H1 (cell line): ENCODE measurements around the gene ANKRD13C. TPM values are rescaled to one million over a fixed set of nuclear protein-coding genes. Genes with fewer than 3 reads are reported as not detected.

Experiments used
- CTCF ChIA-PET: fragments of 300-600 bp; sonication (Branson Sonifier 250); formaldehyde crosslinking; loops from one replicate; lab custom pipeline; 2021; ENCODE audit not compliant: partially characterized antibody; lab: Charles Lee
- POLR2A ChIA-PET: fragments of 300-600 bp; sonication (Branson Sonifier 250); formaldehyde crosslinking; loops from one replicate; lab custom pipeline; 2021; ENCODE audit warnings: inconsistent platforms; ENCODE audit not compliant: partially characterized antibody; lab: Charles Lee
- DNase-seq, 2 experiments: peaks; one replicate each; pipeline versions ENCODE4 v3.0.0 to v3.0.0-alpha.2; 2010 to 2022; ENCODE audit warnings: low spot score in 2 of 2, low read depth in 1 of 2, mixed read lengths in 1 of 2
- FAIRE-seq: peaks from 2 replicates; lab custom pipeline; 2011; peaks lifted over from hg19 to GRCh38; lab: Jason Lieb, UNC
- H2AFZ ChIP-seq: 2 replicates; pipeline ENCODE4 v1.8.1; 2012; ENCODE audit warnings: low read length, inconsistent platforms
- H2AK5ac ChIP-seq: 2 replicates; pipeline ENCODE4 v1.6.1; 2013; ENCODE audit warnings: low read depth, low read length
- H2BK120ac ChIP-seq: replicated peaks from 2 replicates; pipeline ENCODE3; 2013; ENCODE audit warnings: low read depth, low read length, inconsistent platforms
- H2BK12ac ChIP-seq: 2 replicates; pipeline ENCODE4 v1.6.1; 2013; ENCODE audit warnings: low read depth, low read length
- H2BK15ac ChIP-seq: 2 replicates; pipeline ENCODE4 v1.6.1; 2013; ENCODE audit warnings: low read length
- H2BK20ac ChIP-seq: 2 replicates; pipeline ENCODE4 v1.6.1; 2013; ENCODE audit warnings: low read length
- H2BK5ac ChIP-seq: 2 replicates; pipeline ENCODE4 v1.6.1; 2013; ENCODE audit warnings: low read depth, low read length
- H3K14ac ChIP-seq: 2 replicates; pipeline ENCODE4 v1.6.1; 2013; ENCODE audit warnings: inconsistent platforms; ENCODE audit not compliant: insufficient read length
- H3K18ac ChIP-seq: 2 replicates; pipeline ENCODE4 v1.6.1; 2013; ENCODE audit warnings: low read length; ENCODE audit errors: extremely low read depth
- H3K23ac ChIP-seq: 2 replicates; pipeline ENCODE4 v1.6.1; 2013; ENCODE audit warnings: inconsistent platforms; ENCODE audit not compliant: insufficient read length
- H3K23me2 ChIP-seq: 2 replicates; pipeline ENCODE4 v1.6.1; 2013; ENCODE audit warnings: low read depth, low read length
- H3K27ac ChIP-seq: 2 replicates; pipeline ENCODE4 v1.6.1; 2011; ENCODE audit warnings: low read depth, low read length, inconsistent platforms
- H3K27me3 ChIP-seq, 4 experiments: replicated peaks in 1 of 4; 1 replicate in 1 of 4; 2 replicates in 3 of 4; pipeline versions ENCODE4 v1.6.1 to v1.8.1; 2011 to 2013; ENCODE audit warnings: low read length in 3 of 4, mild to moderate bottlenecking in 3 of 4, inconsistent platforms in 2 of 4, mixed read lengths in 2 of 4, moderate library complexity in 1 of 4; ENCODE audit not compliant: control insufficient read depth in 3 of 4, insufficient read depth in 3 of 4; ENCODE audit errors: extremely low read depth in 1 of 4
- H3K36me3 ChIP-seq, 4 experiments: 2 replicates each; pipeline versions ENCODE4 v1.6.1 to v1.8.1; 2011 to 2013; ENCODE audit warnings: mild to moderate bottlenecking in 4 of 4, low read length in 3 of 4, moderate library complexity in 2 of 4, control low read depth in 1 of 4, inconsistent platforms in 1 of 4; ENCODE audit not compliant: insufficient read depth in 4 of 4, control insufficient read depth in 2 of 4
- H3K4ac ChIP-seq: replicated peaks from 2 replicates; pipeline ENCODE3; 2013; ENCODE audit warnings: low read length, low read depth, mixed read lengths, inconsistent platforms; ENCODE audit not compliant: insufficient read length
- H3K4me1 ChIP-seq, 4 experiments: replicated peaks in 1 of 4; 1 replicate in 1 of 4; 2 replicates in 3 of 4; pipeline versions ENCODE4 v1.6.1 to v1.8.1; 2011 to 2013; ENCODE audit warnings: low read length in 3 of 4, inconsistent platforms in 2 of 4, mixed read lengths in 1 of 4; ENCODE audit not compliant: insufficient read depth in 4 of 4, control insufficient read depth in 3 of 4
- H3K4me2 ChIP-seq, 2 experiments: 2 replicates each; pipeline versions ENCODE4 v1.6.1 to v1.8.1; 2011 to 2013; ENCODE audit warnings: low read depth in 2 of 2, low read length in 2 of 2, control low read depth in 1 of 2, inconsistent platforms in 1 of 2, mild to moderate bottlenecking in 1 of 2; ENCODE audit not compliant: insufficient read depth in 1 of 2
- H3K4me3 ChIP-seq, 4 experiments: fragments of 200-600, 300-600 bp in 1 of 4; sonication (generic), shearing (Covaris generic), sonication (Bioruptor Twin) in 1 of 4; 2 replicates each; pipeline versions ENCODE4 v1.5.1 to v1.8.1; 2011 to 2016; ENCODE audit warnings: low read length in 4 of 4, low read depth in 3 of 4, control low read depth in 2 of 4, inconsistent platforms in 2 of 4, mild to moderate bottlenecking in 2 of 4, mixed read lengths in 1 of 4, moderate library complexity in 1 of 4; ENCODE audit not compliant: insufficient read depth in 2 of 4; ENCODE audit errors: extremely low read depth in 1 of 4
- H3K56ac ChIP-seq: replicated peaks from 2 replicates; pipeline ENCODE3; 2013; ENCODE audit warnings: low read depth, mild to moderate bottlenecking, mixed read lengths, low read length, inconsistent platforms; ENCODE audit not compliant: insufficient read length
- H3K79me1 ChIP-seq: 2 replicates; pipeline ENCODE4 v1.6.1; 2013; ENCODE audit warnings: low read depth, low read length, control low read depth
- H3K79me2 ChIP-seq, 2 experiments: 2 replicates each; pipeline versions ENCODE4 v1.6.1 to v1.8.1; 2012 to 2013; ENCODE audit warnings: low read length in 2 of 2, mild to moderate bottlenecking in 2 of 2, inconsistent platforms in 1 of 2; ENCODE audit not compliant: insufficient read depth in 2 of 2, control insufficient read depth in 1 of 2
- H3K9ac ChIP-seq, 4 experiments: replicated peaks in 1 of 4; 1 replicate in 1 of 4; 2 replicates in 3 of 4; pipeline versions ENCODE4 v1.6.1 to v1.8.1; 2011 to 2013; ENCODE audit warnings: low read depth in 3 of 4, low read length in 3 of 4, control low read depth in 2 of 4, mild to moderate bottlenecking in 2 of 4, moderate library complexity in 2 of 4, inconsistent platforms in 1 of 4; ENCODE audit errors: extremely low read depth in 1 of 4
- H3K9me3 ChIP-seq, 2 experiments: 2 replicates each; pipeline versions ENCODE4 v1.6.1 to v1.8.1; 2012 to 2013; ENCODE audit warnings: mild to moderate bottlenecking in 2 of 2, moderate library complexity in 2 of 2, control low read depth in 1 of 2, inconsistent platforms in 1 of 2, low read depth in 1 of 2, low read length in 1 of 2, mixed read lengths in 1 of 2; ENCODE audit not compliant: insufficient read depth in 2 of 2
- H4K20me1 ChIP-seq, 2 experiments: replicated peaks in 1 of 2; 2 replicates each; pipeline versions ENCODE3 to v1.8.1; 2011 to 2013; ENCODE audit warnings: inconsistent platforms in 2 of 2, low read length in 2 of 2, mild to moderate bottlenecking in 1 of 2; ENCODE audit not compliant: insufficient read depth in 2 of 2, control insufficient read depth in 1 of 2
- H4K5ac ChIP-seq: 2 replicates; pipeline ENCODE4 v1.6.1; 2013; ENCODE audit warnings: low read length, low read depth, mixed read lengths, inconsistent platforms; ENCODE audit not compliant: insufficient read length
- H4K8ac ChIP-seq: 2 replicates; pipeline ENCODE4 v1.8.0; 2013; ENCODE audit warnings: mild to moderate bottlenecking, moderate library complexity, low read length, inconsistent platforms; ENCODE audit not compliant: insufficient read depth; ENCODE audit errors: extremely low read depth
- H4K91ac ChIP-seq: replicated peaks from 2 replicates; pipeline ENCODE3; 2013; ENCODE audit warnings: low read length, mixed read lengths, inconsistent platforms; ENCODE audit not compliant: insufficient read length
- BRCA1 ChIP-seq: IDR thresholded peaks from 2 replicates; pipeline ENCODE4 v1.6.1; 2012; ENCODE audit warnings: low read depth, low read length, improper control_type of control experiment
- CHD2 ChIP-seq: IDR thresholded peaks from 2 replicates; pipeline ENCODE4 v1.6.1; 2012; ENCODE audit warnings: low read length, improper control_type of control experiment
- EZH2 ChIP-seq: fragments of 200-600 bp; sonication (generic); IDR thresholded peaks from 2 replicates; pipeline ENCODE4 v1.7.1; 2012; ENCODE audit warnings: low read depth, mild to moderate bottlenecking, moderate library complexity, low read length, inconsistent platforms; ENCODE audit not compliant: severe bottlenecking
- FOSL1 ChIP-seq: IDR thresholded peaks from 2 replicates; pipeline ENCODE4 v1.6.1; 2011; ENCODE audit warnings: mild to moderate bottlenecking, low read depth, low read length, moderate library complexity; ENCODE audit not compliant: insufficient read depth
- HDAC2 ChIP-seq, 2 experiments: fragments of 300-600 bp in 1 of 2; sonication (generic) in 1 of 2; IDR thresholded peaks; 2 replicates each; pipeline ENCODE4 v1.6.1; 2011 to 2012; ENCODE audit warnings: low read depth in 2 of 2, low read length in 2 of 2, mild to moderate bottlenecking in 2 of 2, moderate library complexity in 2 of 2, borderline replicate concordance in 1 of 2, inconsistent platforms in 1 of 2
- KDM5A ChIP-seq: fragments of 200-600 bp; IDR thresholded peaks from 2 replicates; pipeline ENCODE4 v1.7.1; 2012; ENCODE audit warnings: mild to moderate bottlenecking, low read length, inconsistent platforms, mixed read lengths
- POU5F1 ChIP-seq: IDR thresholded peaks from 2 replicates; pipeline ENCODE4 v1.6.1; 2011; ENCODE audit warnings: low read depth, mild to moderate bottlenecking, low read length, moderate library complexity
- RNF2 ChIP-seq: fragments of 200-900, 300-1000 bp; sonication (generic); IDR thresholded peaks from 2 replicates; pipeline ENCODE4 v1.7.1; 2016; ENCODE audit warnings: borderline replicate concordance, low read depth, mild to moderate bottlenecking, antibody characterized with exemption, low read length; ENCODE audit not compliant: poor library complexity, severe bottlenecking; ENCODE audit errors: missing control alignments
- TBP ChIP-seq: IDR thresholded peaks from 2 replicates; pipeline ENCODE4 v1.6.1; 2011; ENCODE audit warnings: low read depth, low read length, improper control_type of control experiment
- TCF12 ChIP-seq: IDR thresholded peaks from 2 replicates; pipeline ENCODE4 v1.6.1; 2011; ENCODE audit warnings: low read depth, mild to moderate bottlenecking, low read length
- TEAD4 ChIP-seq: IDR thresholded peaks from 2 replicates; pipeline ENCODE4 v1.6.1; 2012; ENCODE audit warnings: low read depth, low read length, inconsistent platforms, mixed read lengths
- WGBS, 2 experiments: shearing (Covaris generic) in 1 of 2; methylation state at CpG; one replicate each; pipeline versions ENCODE4 v1.1.6 to v1.1.7; 2013 to 2015; ENCODE audit warnings: low lambda C conversion rate in 2 of 2, mixed read lengths in 2 of 2, inconsistent platforms in 1 of 2, low coverage in 1 of 2, missing lambda C conversion rate in 1 of 2; ENCODE audit not compliant: insufficient replicate concordance in 2 of 2, insufficient coverage in 1 of 2, insufficient read length in 1 of 2; ENCODE audit errors: extremely low coverage in 1 of 2, missing lambda C conversion rate in 1 of 2; 5-methylcytosine and 5-hydroxymethylcytosine counted together
- polyA plus RNA-seq, 7 experiments: library from polyadenylated mRNA; depleted of rRNA in 3 of 7; stranded (reverse) in 5 of 7; unstranded in 2 of 7; fragments of >200 nt in 5 of 7; fragments of 200-250 nt in 2 of 7; gene quantifications; 1 replicate in 5 of 7; 2 replicates in 1 of 7; 4 replicates in 1 of 7; pipeline versions ENCODE4 v1.2.1 to v1.2.3, GENCODE V29; 2011 to 2013; ENCODE audit warnings: missing spikeins in 2 of 7, mixed read lengths in 2 of 7
- total RNA-seq: library from RNA; stranded (reverse); fragmentation: NEBNext Ultra II Directional; extraction: Animal tissue kit (Norgen Biotek cat#: 25700); gene quantifications from 2 replicates; pipeline ENCODE4 v1.2.1, GENCODE V29; 2021

The ANKRD13C gene
- total and polyA plus RNA-seq, 2 of the 8 experiments (the other 6 are each of a cell fraction or from before 2014, with no cell fraction given) = 4.8 to 21.7 TPM

- Histone ChIP-seq H3K36me3 (peaks cover 0 to 11% (median 1%) of the 10 kb centered on the region in 4 experiments; a peak in 3 of 8 replicates), H3K79me1 (peaks cover 2% of the 10 kb centered on the region; the same call in 1 of the 2 replicates), H2BK5ac (no peak overlapping the region), H4K5ac (no peak overlapping the region), H4K20me1 (peaks cover 0 to 1% of the 10 kb centered on the region in 2 experiments), H3K23ac (no peak overlapping the region), H2AFZ (no peak overlapping the region), H4K8ac (no peak overlapping the region), H2BK15ac (no peak overlapping the region), H3K27me3 (no peaks in the 10 kb centered on the region), H3K4me1 (peaks cover 0 to 6% (median 0%) of the 10 kb centered on the region in 4 experiments; a peak in 1 of 7 replicates), H3K27ac (no peak overlapping the region), H3K4ac (no peak overlapping the region), H3K23me2 (0 out of 2 replicates have a peak, but pooled peaks cover 1% of the 10 kb centered on the region), H2BK120ac (no peak overlapping the region), H2BK12ac (no peak overlapping the region), H3K18ac (no peak overlapping the region), H3K4me2 (no peak overlapping the region), H3K9ac (no peak overlapping the region), H2BK20ac (no peak overlapping the region), H3K4me3 (no peak overlapping the region), H2AK5ac (no peak overlapping the region), H4K91ac (no peak overlapping the region), H3K79me2 (peaks cover 10 to 98% of the 10 kb centered on the region in 2 experiments), H3K56ac (no peak overlapping the region), H3K14ac (no peak overlapping the region), H3K9me3 (no peaks in the 10 kb centered on the region)
- FAIRE-seq (no peak), DNase-seq (no peak)
- ChIA-PET POLR2A (interaction anchor here (0.6 to 8.5 kb wide), 5 partner anchors 10 to 244 kb away, joined by 3 to 67 read pairs (median 5); partner anchors contain the start of genes CTH and SRSF11), CTCF (interaction anchor here (1.2 to 1.5 kb wide), 2 partner anchors 10 kb away, joined by 4 to 6 read pairs; partner anchors contain the start of gene SRSF11)
- WGBS, 2 experiments = 96% methylated on average over 1 of the region's 1 CpG; no CpG with 5 or more reads in 1 of the 2 experiments
- no peak for TF ChIP-seq CHD2
- no peak for TF ChIP-seq TCF12
- TF ChIP-seq TBP = no peak
- no peak for TF ChIP-seq TEAD4
- no peak for TF ChIP-seq RNF2
- TF ChIP-seq HDAC2 (IDR thresholded peaks at IDR 0.05; ENCODE audit: borderline replicate concordance in 1 of 2, low read depth in 2 of 2, low read length in 2 of 2) = no peak
- TF ChIP-seq BRCA1 = no peak
- no peak for TF ChIP-seq EZH2
- no peak for TF ChIP-seq KDM5A
- no peak for TF ChIP-seq POU5F1
- no peak for TF ChIP-seq FOSL1
Measured at GRCh38 chr1:70210820-70211219, 143.7 kb downstream of the ANKRD13C start.
